Suprapubic skin (tissue), 4 donors: ENCODE measurements around the gene DNAJC1. TPM values are rescaled to one million over a fixed set of nuclear protein-coding genes. Genes with fewer than 3 reads are reported as not detected.

Source experiments
- DNase-seq, 2 donors: peaks; one replicate each; pipeline ENCODE4 v3.0.0-alpha.2; 2019; ENCODE audit warnings: low spot score in 2 of 2
- H3K27ac ChIP-seq: fragments of 200-600 bp; sonication (generic); one replicate; pipeline ENCODE4 v1.5.1; 2019
- H3K27me3 ChIP-seq: fragments of 200-600 bp; sonication (generic); one replicate; pipeline ENCODE4 v1.5.1; 2019
- H3K36me3 ChIP-seq: fragments of 200-600 bp; sonication (generic); one replicate; pipeline ENCODE4 v1.5.1; 2019
- H3K4me1 ChIP-seq: fragments of 200-600 bp; sonication (generic); one replicate; pipeline ENCODE4 v1.5.1; 2019
- H3K4me3 ChIP-seq: fragments of 200-600 bp; sonication (generic); one replicate; pipeline ENCODE4 v1.5.1; 2019; ENCODE audit warnings: mild to moderate bottlenecking
- H3K9me3 ChIP-seq: fragments of 200-600 bp; sonication (generic); one replicate; pipeline ENCODE4 v1.5.1; 2019
- CTCF ChIP-seq, 2 donors: fragments of 200-600 bp in 1 of 2; fragments of 450-650 bp in 1 of 2; sonication (generic) in 1 of 2; IDR thresholded peaks; one replicate each; pipeline ENCODE4 v1.5.1; 2016 to 2019; ENCODE audit warnings: antibody characterized with exemption in 2 of 2, mild to moderate bottlenecking in 1 of 2, moderate library complexity in 1 of 2
- EP300 ChIP-seq: sonication (generic); formaldehyde crosslinking; IDR thresholded peaks from one replicate; pipeline ENCODE4 v1.6.1; 2017; ENCODE audit warnings: antibody characterized with exemption
- POLR2A ChIP-seq, 2 donors: fragments of 450-650 bp; IDR thresholded peaks; one replicate each; pipeline ENCODE4 v1.6.1; 2017; ENCODE audit warnings: antibody characterized with exemption in 2 of 2, mild to moderate bottlenecking in 2 of 2, moderate library complexity in 2 of 2
- POLR2AphosphoS5 ChIP-seq, 3 donors: sonication (generic); formaldehyde crosslinking; IDR thresholded peaks; one replicate each; pipeline ENCODE4 v1.6.1; 2017; ENCODE audit warnings: antibody characterized with exemption in 3 of 3
- WGBS: methylation state at CpG from one replicate; pipeline ENCODE4 v1.1.5; 2018; 5-methylcytosine and 5-hydroxymethylcytosine counted together
- total RNA-seq, 4 donors: library from RNA; depleted of rRNA; stranded (reverse); fragments of >200 nt; gene quantifications; one replicate each; pipeline ENCODE4 v1.1.0, GENCODE V29; 2016

Gene DNAJC1
- total RNA-seq, 4 donors from 2014 or later: 30.6 to 70.0 (median 61.0) TPM

GRCh38 chr10:21969326-21970287 is 33.9 kb downstream of the DNAJC1 start:
- no peak for DNase-seq
- no peak overlapping the region for H3K4me3 ChIP-seq
- 97% methylated on average over 5 of the region's 5 CpGs for WGBS
- no peaks in the 10 kb centered on the region for H3K9me3 ChIP-seq
- H3K4me1 ChIP-seq: no peaks in the 10 kb centered on the region
- no peaks in the 10 kb centered on the region for H3K27me3 ChIP-seq
- TF ChIP-seq POLR2A (IDR thresholded peaks at IDR 0.05) (no peak), EP300 (no peak)
- H3K27ac ChIP-seq: no peak overlapping the region
- H3K36me3 ChIP-seq: no peaks in the 10 kb centered on the region

DNA sequence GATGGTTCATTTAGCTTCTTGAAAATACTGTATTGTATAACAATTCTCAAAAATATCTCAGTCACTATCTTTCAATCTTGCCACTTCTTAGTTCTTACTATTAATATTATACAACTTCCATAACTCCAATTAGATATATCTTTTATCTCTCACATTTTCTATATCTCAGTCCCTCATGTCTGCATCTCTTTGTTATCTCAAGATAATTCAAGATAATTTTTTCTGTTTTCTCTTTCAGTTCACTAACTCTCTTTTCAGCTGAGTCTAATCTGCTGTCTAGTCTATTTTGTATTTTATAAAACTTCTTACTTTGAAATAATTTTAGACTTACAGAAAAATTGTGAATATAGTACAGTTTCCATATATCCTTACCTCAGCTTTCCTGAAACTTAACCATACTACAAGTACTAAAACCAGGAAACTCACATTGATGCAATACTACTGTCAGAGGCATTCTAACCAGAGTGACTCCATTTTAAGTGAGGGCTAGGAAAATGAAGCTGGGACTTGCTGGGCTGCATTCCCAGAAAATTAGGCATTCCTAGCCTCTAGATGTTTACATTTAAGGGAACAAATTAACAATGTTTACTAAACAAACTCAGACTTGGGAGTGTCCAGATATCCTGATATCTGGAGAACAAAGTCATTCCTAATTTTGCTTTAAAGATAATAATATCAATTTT is 38.4 kb downstream of the DNAJC1 start:
- Histone ChIP-seq H3K27ac (no peak overlapping the region), H3K36me3 (no peaks in the 10 kb centered on the region), H3K4me1 (no peaks in the 10 kb centered on the region), H3K27me3 (no peaks in the 10 kb centered on the region), H3K9me3 (no peaks in the 10 kb centered on the region), H3K4me3 (no peak overlapping the region)
- DNase-seq: no peak
- TF ChIP-seq CTCF (IDR thresholded peaks at IDR 0.05) (no peak), EP300 (no peak), POLR2A (IDR thresholded peaks at IDR 0.05) (no peak), POLR2AphosphoS5 (IDR thresholded peaks at IDR 0.05) (no peak)

DNA sequence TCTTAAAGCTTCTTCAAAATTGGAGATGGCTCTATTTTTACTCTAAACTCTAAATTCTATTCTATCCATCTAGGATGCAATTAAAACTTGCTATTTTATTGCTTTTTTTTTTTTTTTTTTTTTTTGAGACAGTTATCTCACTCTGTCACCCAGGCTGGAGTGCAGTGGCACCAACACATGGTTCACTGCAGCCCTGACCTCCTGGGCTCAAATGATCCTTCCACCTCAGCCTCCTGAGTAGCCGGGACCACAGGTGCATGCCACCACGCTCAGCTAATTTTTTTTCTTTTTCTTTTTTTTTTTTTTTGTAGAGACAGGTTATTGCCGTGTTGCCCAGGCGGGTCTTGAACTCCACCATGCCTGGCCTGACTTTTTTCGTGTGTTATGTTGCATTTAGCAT is 41.2 kb downstream of the DNAJC1 start:
- H3K36me3 ChIP-seq: no peaks in the 10 kb centered on the region
- no peak for TF ChIP-seq EP300
- TF ChIP-seq POLR2A (IDR thresholded peaks at IDR 0.05): no peak
- DNase-seq: no peak
- no peak overlapping the region for H3K27ac ChIP-seq
- H3K9me3 ChIP-seq: no peaks in the 10 kb centered on the region
- H3K4me1 ChIP-seq: no peaks in the 10 kb centered on the region
- H3K27me3 ChIP-seq: no peaks in the 10 kb centered on the region
- no peak overlapping the region for H3K4me3 ChIP-seq
- 99% methylated on average over 5 of the region's 5 CpGs for whole genome bisulfite sequencing

DNA sequence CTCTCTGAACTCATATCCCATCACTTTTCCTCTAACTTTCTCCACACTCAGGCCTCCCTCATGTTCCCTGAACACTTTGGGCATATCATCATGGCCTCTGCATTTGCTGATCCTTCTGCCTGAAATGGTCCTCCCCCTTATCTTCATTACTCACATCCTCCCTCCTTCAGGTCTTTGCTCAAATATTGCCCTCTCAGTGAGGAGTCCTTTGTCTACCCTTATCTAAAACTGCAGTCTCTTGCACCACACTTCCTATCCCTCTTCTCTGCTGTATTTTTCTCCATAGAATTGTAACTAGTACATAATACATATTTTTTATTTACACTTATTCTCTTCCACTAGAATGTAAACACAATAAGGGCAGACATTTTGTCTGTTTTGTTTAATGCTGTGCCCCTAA is 41.7 kb downstream of the DNAJC1 start:
- H3K27ac ChIP-seq: no peak overlapping the region
- no peaks in the 10 kb centered on the region for H3K9me3 ChIP-seq
- no peaks in the 10 kb centered on the region for H3K36me3 ChIP-seq
- TF ChIP-seq POLR2A (IDR thresholded peaks at IDR 0.05) (no peak), EP300 (no peak)
- H3K4me1 ChIP-seq: no peaks in the 10 kb centered on the region
- H3K27me3 ChIP-seq: no peaks in the 10 kb centered on the region
- DNase-seq: no peak
- no peak overlapping the region for H3K4me3 ChIP-seq

DNA sequence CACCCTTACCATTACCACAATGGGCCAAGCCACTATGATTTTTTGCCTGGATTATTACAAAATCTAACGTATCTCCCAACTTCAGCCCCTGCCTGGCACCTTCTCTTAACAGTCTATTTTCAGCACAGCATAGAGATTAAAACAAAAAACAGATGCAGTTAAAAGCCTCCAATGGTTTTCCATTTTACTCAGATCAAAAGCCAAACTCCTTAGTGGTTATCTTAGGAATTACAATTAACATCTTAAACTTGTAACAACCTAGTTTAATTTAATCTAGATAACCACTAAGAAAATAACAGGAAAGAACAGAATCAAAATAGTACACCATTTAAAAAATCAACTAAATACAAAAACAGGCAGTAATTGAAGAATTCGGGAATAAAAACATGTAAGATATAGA is 43.5 kb downstream of the DNAJC1 start:
- no peaks in the 10 kb centered on the region for H3K4me1 ChIP-seq
- TF ChIP-seq POLR2AphosphoS5 (IDR thresholded peaks at IDR 0.05) (no peak), CTCF (IDR thresholded peaks at IDR 0.05) (no peak), POLR2A (IDR thresholded peaks at IDR 0.05) (no peak), EP300 (no peak)
- no peak overlapping the region for H3K4me3 ChIP-seq
- no peaks in the 10 kb centered on the region for H3K9me3 ChIP-seq
- H3K36me3 ChIP-seq: no peaks in the 10 kb centered on the region
- WGBS: 87% methylated on average over 2 of the region's 2 CpGs
- no peak overlapping the region for H3K27ac ChIP-seq
- H3K27me3 ChIP-seq: no peaks in the 10 kb centered on the region
- DNase-seq: no peak

DNA sequence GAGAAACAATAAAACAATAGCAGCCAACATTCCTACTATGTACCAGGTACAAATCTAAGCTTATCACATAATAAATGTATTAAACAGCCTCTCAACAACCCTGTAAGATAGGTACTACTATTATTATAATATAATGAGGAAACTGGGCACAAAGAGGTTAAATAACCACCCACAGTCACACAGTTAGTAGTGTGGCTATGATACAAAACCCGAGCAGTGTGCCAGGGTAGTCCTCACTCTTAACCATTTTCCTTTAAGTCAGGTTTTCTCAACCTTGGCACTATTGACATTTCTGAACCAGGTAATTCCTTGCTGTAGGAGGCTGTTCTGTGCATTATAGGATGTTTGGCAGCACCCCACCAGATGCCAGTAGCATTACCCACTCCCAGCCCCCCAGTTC is 48.8 kb downstream of the DNAJC1 start:
- H3K27me3 ChIP-seq: no peaks in the 10 kb centered on the region
- no peaks in the 10 kb centered on the region for H3K36me3 ChIP-seq
- no peak overlapping the region for H3K27ac ChIP-seq
- DNase-seq: no peak
- TF ChIP-seq EP300 (no peak), POLR2A (IDR thresholded peaks at IDR 0.05) (no peak), CTCF (IDR thresholded peaks at IDR 0.05) (no peak), POLR2AphosphoS5 (IDR thresholded peaks at IDR 0.05) (no peak)
- no peaks in the 10 kb centered on the region for H3K4me1 ChIP-seq
- H3K4me3 ChIP-seq: no peak overlapping the region
- WGBS: 70% methylated on average over 1 of the region's 1 CpG
- no peaks in the 10 kb centered on the region for H3K9me3 ChIP-seq
